ENCODE data around the gene SESTD1. TPM values are rescaled to one million over a fixed set of nuclear protein-coding genes. Genes with fewer than 3 reads are reported as not detected.
A peak's percentile ranks its signal among the peaks of the same experiment; 100 is the strongest.

The SESTD1 gene
- polyA plus RNA-seq, 3 donors = 25.3 to 44.4 (median 25.3) TPM

DNA sequence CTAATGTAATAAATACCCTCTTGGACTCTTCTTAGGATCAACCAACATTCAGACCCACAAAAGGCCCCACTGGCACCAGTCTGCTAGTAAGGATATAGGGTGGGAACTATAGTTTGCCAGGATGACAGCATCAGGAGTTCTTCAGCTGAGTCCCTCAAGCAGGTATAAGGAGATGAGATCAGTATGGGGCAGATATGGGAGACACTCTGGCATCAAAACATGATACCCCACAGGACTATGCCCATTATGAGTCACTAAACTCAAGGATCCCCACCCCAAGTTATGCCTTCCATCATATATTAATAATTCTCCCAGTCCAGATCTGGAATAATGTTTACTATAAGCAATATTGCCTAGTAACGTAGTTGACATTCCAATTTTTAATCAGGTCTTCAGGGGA lies 131.6 kb downstream of the SESTD1 start:
- Mint-ChIP-seq H3K9me3 (no peaks in the 10 kb centered on the region), H3K4me3 (no peak overlapping the region), H3K27me3 (ENCODE audit: low read depth in 3 of 3) (no peaks in the 10 kb centered on the region), H3K36me3 (peaks cover 29 to 34% of the 10 kb centered on the region in 2 donors), H3K27ac (peak overlapping the region in 1 of 7 donors; percentile 24), H3K4me1 (no peaks in the 10 kb centered on the region)
- H3K36me3 ChIP-seq (replicated peaks in 1 of 2; ENCODE audit: control insufficient read depth in 1 of 2, insufficient read depth in 2 of 2, low read length in 2 of 2) = peaks cover 26 to 65% of the 10 kb centered on the region in 2 donors
- no peak overlapping the region for H2AFZ ChIP-seq (ENCODE audit: insufficient read depth, low read depth, low read length, poor library complexity, severe bottlenecking)
- intact Hi-C loops (cut with micrococcal nuclease) = no loop called here
- H4K20me1 ChIP-seq (ENCODE audit: insufficient read depth, low read length) = peaks cover 8% of the 10 kb centered on the region
- no peaks in the 10 kb centered on the region for H3K9me3 ChIP-seq (replicated peaks in 1 of 2; ENCODE audit: control insufficient read depth in 1 of 2, insufficient read depth in 1 of 2, low read length in 2 of 2)
- WGBS (ENCODE audit: insufficient coverage) = no CpG with 5 or more reads among the region's 1 CpG
- no peaks in the 10 kb centered on the region for H3K79me2 ChIP-seq (ENCODE audit: insufficient read depth, low read length)
- no peak for TF ChIP-seq CTCF (IDR thresholded peaks at IDR 0.05)
- no peak overlapping the region for H3K4me3 ChIP-seq (replicated peaks in 1 of 3; ENCODE audit: low read depth in 2 of 3, low read length in 3 of 3)
- no peak for DNase-seq
- H3K27ac ChIP-seq (ENCODE audit: low read depth in 1 of 2, low read length in 2 of 2) = no peak overlapping the region
- H3K4me2 ChIP-seq (replicated peaks; ENCODE audit: extremely low read depth, low read length, poor library complexity, severe bottlenecking) = no peak overlapping the region
- H3K4me1 ChIP-seq (ENCODE audit: control insufficient read depth in 1 of 2, insufficient read depth in 2 of 2, low read length in 2 of 2) = no peaks in the 10 kb centered on the region
- H3K9ac ChIP-seq (ENCODE audit: insufficient read depth, low read length, poor library complexity, severe bottlenecking) = no peak overlapping the region
- H3K27me3 ChIP-seq (ENCODE audit: control insufficient read depth in 2 of 2, insufficient read depth in 2 of 2, low read length in 2 of 2) = no peaks in the 10 kb centered on the region

GRCh38 chr2:179132076-179132475 lies 132.6 kb downstream of the SESTD1 start:
- Mint-ChIP-seq H3K27ac (no peak overlapping the region), H3K9me3 (no peaks in the 10 kb centered on the region), H3K36me3 (peaks cover 28 to 33% of the 10 kb centered on the region in 2 donors), H3K4me1 (no peaks in the 10 kb centered on the region), H3K27me3 (ENCODE audit: low read depth in 3 of 3) (no peaks in the 10 kb centered on the region), H3K4me3 (no peak overlapping the region)
- Histone ChIP-seq H3K79me2 (ENCODE audit: insufficient read depth, low read length) (no peaks in the 10 kb centered on the region), H3K27ac (ENCODE audit: low read depth in 1 of 2, low read length in 2 of 2) (no peak overlapping the region), H3K36me3 (replicated peaks in 1 of 2; ENCODE audit: control insufficient read depth in 1 of 2, insufficient read depth in 2 of 2, low read length in 2 of 2) (peaks cover 26 to 65% of the 10 kb centered on the region in 2 donors), H3K4me3 (replicated peaks in 1 of 3; ENCODE audit: low read depth in 2 of 3, low read length in 3 of 3) (no peak overlapping the region), H3K9ac (ENCODE audit: insufficient read depth, low read length, poor library complexity, severe bottlenecking) (no peak overlapping the region), H2AFZ (ENCODE audit: insufficient read depth, low read depth, low read length, poor library complexity, severe bottlenecking) (no peak overlapping the region), H4K20me1 (ENCODE audit: insufficient read depth, low read length) (peaks cover 5% of the 10 kb centered on the region), H3K9me3 (replicated peaks in 1 of 2; ENCODE audit: control insufficient read depth in 1 of 2, insufficient read depth in 1 of 2, low read length in 2 of 2) (no peaks in the 10 kb centered on the region), H3K4me1 (ENCODE audit: control insufficient read depth in 1 of 2, insufficient read depth in 2 of 2, low read length in 2 of 2) (no peaks in the 10 kb centered on the region), H3K4me2 (replicated peaks; ENCODE audit: extremely low read depth, low read length, poor library complexity, severe bottlenecking) (no peak overlapping the region), H3K27me3 (ENCODE audit: control insufficient read depth in 2 of 2, insufficient read depth in 2 of 2, low read length in 2 of 2) (no peaks in the 10 kb centered on the region)
- no peak for DNase-seq
- 94% methylated on average over 2 of the region's 2 CpGs for WGBS (ENCODE audit: insufficient coverage)
- intact Hi-C loops (cut with micrococcal nuclease) = no loop called here
- no peak for TF ChIP-seq CTCF (IDR thresholded peaks at IDR 0.05)

All from CD14-positive monocyte (primary cell).